HG02938 (cell line): Measurements from ENCODE around the gene CAMTA1.

Experiments
- ATAC-seq: cut with Tn5 transposase; IDR thresholded peaks from one replicate; pipeline ENCODE4 v1.9.1; 2021; ENCODE audit warnings: mild to moderate bottlenecking, moderate library complexity; ENCODE audit not compliant: unreplicated experiment

The CAMTA1 gene

GRCh38 chr1:7018826-7019225 lies 233.6 kb downstream of the CAMTA1 start:
- no peak for ATAC-seq

GRCh38 chr1:7019510-7019909 lies 234.3 kb downstream of the CAMTA1 start:
- no peak for ATAC-seq

GRCh38 chr1:7022058-7022457 lies 236.8 kb downstream of the CAMTA1 start:
- no peak for ATAC-seq

GRCh38 chr1:7025013-7025412 lies 239.8 kb downstream of the CAMTA1 start:
- ATAC-seq: no peak

- ATAC-seq: no peak
Observed at GRCh38 chr1:7026169-7026568, 240.9 kb downstream of the CAMTA1 start.

GRCh38 chr1:7032992-7033391 lies 247.7 kb downstream of the CAMTA1 start:
- no peak for ATAC-seq

- ATAC-seq: no peak
Observed at GRCh38 chr1:7036386-7036785, 251.1 kb downstream of the CAMTA1 start.

GRCh38 chr1:7039590-7040220 lies 254.5 kb downstream of the CAMTA1 start:
- ATAC-seq: no peak

- no peak for ATAC-seq
Observed at GRCh38 chr1:7040969-7041695, 255.9 kb downstream of the CAMTA1 start.

GRCh38 chr1:7042322-7043190 lies 257.3 kb downstream of the CAMTA1 start:
- no peak for ATAC-seq

GRCh38 chr1:7043191-7043549 lies 257.9 kb downstream of the CAMTA1 start:
- ATAC-seq: no peak

- ATAC-seq: no peak
Observed at GRCh38 chr1:7043719-7044535, 258.7 kb downstream of the CAMTA1 start.

- no peak for ATAC-seq
Observed at GRCh38 chr1:7045897-7046296, 260.6 kb downstream of the CAMTA1 start.

- no peak for ATAC-seq
Observed at GRCh38 chr1:7046314-7046713, 261.1 kb downstream of the CAMTA1 start.

- no peak for ATAC-seq
Observed at GRCh38 chr1:7046891-7047290, 261.6 kb downstream of the CAMTA1 start.

- ATAC-seq: no peak
Observed at GRCh38 chr1:7047866-7048265, 262.6 kb downstream of the CAMTA1 start.

- ATAC-seq: no peak
Observed at GRCh38 chr1:7048395-7048794, 263.1 kb downstream of the CAMTA1 start.

- ATAC-seq: no peak
Observed at GRCh38 chr1:7049913-7050625, 264.8 kb downstream of the CAMTA1 start.

- no peak for ATAC-seq
Observed at GRCh38 chr1:7050751-7051665, 265.8 kb downstream of the CAMTA1 start.
